Measurements from ENCODE around the gene EXOC3L1. TPM values are rescaled to one million over a fixed set of nuclear protein-coding genes. Genes with fewer than 3 reads are reported as not detected.
A peak's percentile ranks its signal among the peaks of the same experiment; 100 is the strongest.

Gene EXOC3L1
- total RNA-seq, 1 experiment from 2014 or later = 4.0 TPM

DNA sequence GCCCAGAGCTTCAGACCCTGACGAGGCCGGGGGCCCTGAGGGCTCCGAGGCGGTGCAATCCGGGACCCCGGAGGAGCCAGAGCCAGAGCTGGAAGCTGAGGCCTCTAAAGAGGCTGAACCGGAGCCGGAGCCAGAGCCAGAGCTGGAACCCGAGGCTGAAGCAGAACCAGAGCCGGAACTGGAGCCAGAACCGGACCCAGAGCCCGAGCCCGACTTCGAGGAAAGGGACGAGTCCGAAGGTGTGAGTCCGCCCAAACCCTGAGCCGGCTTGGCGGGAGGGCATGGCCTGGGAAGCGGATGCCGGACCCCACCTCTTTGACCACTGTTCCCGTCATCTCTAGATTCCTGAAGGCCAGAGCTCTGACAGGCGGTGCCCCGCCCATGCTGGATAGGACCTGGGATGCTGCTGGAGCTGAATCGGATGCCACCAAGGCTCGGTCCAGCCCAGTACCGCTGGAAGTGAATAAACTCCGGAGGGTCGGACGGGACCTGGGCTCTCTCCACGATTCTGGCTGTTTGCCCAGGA lies 15.2 kb downstream of the EXOC3L1 start (continued):
- TF ChIP-seq, protein P1, sequence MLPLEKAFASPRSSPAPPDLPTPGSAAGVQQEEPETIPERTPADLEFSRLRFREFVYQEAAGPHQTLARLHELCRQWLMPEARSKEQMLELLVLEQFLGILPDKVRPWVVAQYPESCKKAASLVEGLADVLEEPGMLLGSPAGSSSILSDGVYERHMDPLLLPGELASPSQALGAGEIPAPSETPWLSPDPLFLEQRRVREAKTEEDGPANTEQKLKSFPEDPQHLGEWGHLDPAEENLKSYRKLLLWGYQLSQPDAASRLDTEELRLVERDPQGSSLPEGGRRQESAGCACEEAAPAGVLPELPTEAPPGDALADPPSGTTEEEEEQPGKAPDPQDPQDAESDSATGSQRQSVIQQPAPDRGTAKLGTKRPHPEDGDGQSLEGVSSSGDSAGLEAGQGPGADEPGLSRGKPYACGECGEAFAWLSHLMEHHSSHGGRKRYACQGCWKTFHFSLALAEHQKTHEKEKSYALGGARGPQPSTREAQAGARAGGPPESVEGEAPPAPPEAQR (CRISPR knock-in tag; IDR thresholded peaks at IDR 0.05) = no peak
- TF ChIP-seq, protein P2, sequence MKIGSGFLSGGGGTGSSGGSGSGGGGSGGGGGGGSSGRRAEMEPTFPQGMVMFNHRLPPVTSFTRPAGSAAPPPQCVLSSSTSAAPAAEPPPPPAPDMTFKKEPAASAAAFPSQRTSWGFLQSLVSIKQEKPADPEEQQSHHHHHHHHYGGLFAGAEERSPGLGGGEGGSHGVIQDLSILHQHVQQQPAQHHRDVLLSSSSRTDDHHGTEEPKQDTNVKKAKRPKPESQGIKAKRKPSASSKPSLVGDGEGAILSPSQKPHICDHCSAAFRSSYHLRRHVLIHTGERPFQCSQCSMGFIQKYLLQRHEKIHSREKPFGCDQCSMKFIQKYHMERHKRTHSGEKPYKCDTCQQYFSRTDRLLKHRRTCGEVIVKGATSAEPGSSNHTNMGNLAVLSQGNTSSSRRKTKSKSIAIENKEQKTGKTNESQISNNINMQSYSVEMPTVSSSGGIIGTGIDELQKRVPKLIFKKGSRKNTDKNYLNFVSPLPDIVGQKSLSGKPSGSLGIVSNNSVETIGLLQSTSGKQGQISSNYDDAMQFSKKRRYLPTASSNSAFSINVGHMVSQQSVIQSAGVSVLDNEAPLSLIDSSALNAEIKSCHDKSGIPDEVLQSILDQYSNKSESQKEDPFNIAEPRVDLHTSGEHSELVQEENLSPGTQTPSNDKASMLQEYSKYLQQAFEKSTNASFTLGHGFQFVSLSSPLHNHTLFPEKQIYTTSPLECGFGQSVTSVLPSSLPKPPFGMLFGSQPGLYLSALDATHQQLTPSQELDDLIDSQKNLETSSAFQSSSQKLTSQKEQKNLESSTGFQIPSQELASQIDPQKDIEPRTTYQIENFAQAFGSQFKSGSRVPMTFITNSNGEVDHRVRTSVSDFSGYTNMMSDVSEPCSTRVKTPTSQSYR (CRISPR knock-in tag; IDR thresholded peaks at IDR 0.05) = no peak

DNA sequence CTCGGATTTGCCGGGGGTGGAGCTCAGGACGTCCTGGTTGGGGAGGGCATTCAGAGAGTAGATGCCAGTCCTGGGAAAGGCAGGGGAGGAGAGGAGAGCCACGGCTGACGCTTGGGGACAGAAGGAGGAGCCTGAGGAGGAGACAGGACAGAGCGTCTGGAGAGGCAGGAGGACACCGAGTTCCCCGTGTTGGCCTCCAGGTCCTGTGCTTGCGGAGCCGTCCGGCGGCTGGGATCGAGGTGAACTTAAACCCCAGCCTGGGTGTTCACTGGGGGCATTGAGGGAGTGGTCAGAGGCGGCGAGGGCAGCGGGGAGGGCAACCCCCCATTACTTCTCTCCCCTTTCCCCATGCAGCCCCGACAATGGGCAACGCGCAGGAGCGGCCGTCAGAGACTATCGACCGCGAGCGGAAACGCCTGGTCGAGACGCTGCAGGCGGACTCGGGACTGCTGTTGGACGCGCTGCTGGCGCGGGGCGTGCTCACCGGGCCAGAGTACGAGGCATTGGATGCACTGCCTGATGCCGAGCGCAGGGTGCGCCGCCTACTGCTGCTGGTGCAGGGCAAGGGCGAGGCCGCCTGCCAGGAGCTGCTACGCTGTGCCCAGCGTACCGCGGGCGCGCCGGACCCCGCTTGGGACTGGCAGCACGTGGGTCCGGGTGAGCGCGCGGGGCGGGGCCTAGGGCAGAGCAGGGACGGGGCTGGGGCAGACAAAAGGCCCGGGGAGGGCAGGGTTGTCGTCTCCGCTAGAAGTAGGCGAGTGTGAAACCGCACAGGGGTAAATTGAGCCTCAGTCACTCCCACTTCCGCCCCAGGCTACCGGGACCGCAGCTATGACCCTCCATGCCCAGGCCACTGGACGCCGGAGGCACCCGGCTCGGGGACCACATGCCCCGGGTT lies 15.9 kb downstream of the EXOC3L1 start:
- DNase-seq (ENCODE audit: low spot score) = peak; percentile 76
- ChIA-PET POLR2A (interaction anchor here (1.1 to 1.4 kb wide), 3 partner anchors 11 to 53 kb away, joined by 3 to 5 read pairs (median 3); partner anchors contain the start of genes FBXL8, TMEM208 and TRADD), CTCF (interaction anchor here (0.6 to 15.6 kb wide), 10 partner anchors 9 to 156 kb away, joined by 3 to 386 read pairs (median 4); partner anchors contain the start of genes B3GNT9, ELMO3, FBXL8 and FHOD1)
- no peak overlapping the region; the same call in 1 of the 2 replicates for H3K27ac Mint-ChIP-seq
- peaks cover 3% of the 10 kb centered on the region; the same call in 1 of the 2 replicates for H3K36me3 Mint-ChIP-seq
- peaks cover 89% of the 10 kb centered on the region for H3K27me3 Mint-ChIP-seq (ENCODE audit: low read depth)
- ATAC-seq = peak; percentile 19
- no peaks in the 10 kb centered on the region for H3K9me3 Mint-ChIP-seq
- peaks cover 36% of the 10 kb centered on the region for H3K4me1 Mint-ChIP-seq
- peak overlapping the region; percentile 84 for H3K4me3 Mint-ChIP-seq
- TF ChIP-seq, protein P3, sequence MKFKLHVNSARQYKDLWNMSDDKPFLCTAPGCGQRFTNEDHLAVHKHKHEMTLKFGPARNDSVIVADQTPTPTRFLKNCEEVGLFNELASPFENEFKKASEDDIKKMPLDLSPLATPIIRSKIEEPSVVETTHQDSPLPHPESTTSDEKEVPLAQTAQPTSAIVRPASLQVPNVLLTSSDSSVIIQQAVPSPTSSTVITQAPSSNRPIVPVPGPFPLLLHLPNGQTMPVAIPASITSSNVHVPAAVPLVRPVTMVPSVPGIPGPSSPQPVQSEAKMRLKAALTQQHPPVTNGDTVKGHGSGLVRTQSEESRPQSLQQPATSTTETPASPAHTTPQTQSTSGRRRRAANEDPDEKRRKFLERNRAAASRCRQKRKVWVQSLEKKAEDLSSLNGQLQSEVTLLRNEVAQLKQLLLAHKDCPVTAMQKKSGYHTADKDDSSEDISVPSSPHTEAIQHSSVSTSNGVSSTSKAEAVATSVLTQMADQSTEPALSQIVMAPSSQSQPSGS (CRISPR knock-in tag; IDR thresholded peaks at IDR 0.05; ENCODE audit: borderline replicate concordance, low read depth) = no peak
- TF ChIP-seq ZNF121 (CRISPR knock-in tag; IDR thresholded peaks at IDR 0.05) (peak; percentile 99), IRF2 (CRISPR knock-in tag; IDR thresholded peaks at IDR 0.05; ENCODE audit: borderline replicate concordance, low read depth) (0 out of 2 replicates have a peak, but pooled peaks have one; percentile 37), SMAD3 (CRISPR knock-in tag; IDR thresholded peaks at IDR 0.05; ENCODE audit: borderline replicate concordance) (peak; percentile 84; the same call in 1 of the 2 replicates), FOXK1 (CRISPR knock-in tag; IDR thresholded peaks at IDR 0.05) (0 out of 2 replicates have a peak, but pooled peaks have one; percentile 28), ZBTB21 (CRISPR knock-in tag; IDR thresholded peaks at IDR 0.05; ENCODE audit: borderline replicate concordance) (peak; percentile 41; the same call in 1 of the 2 replicates), TP53 (CRISPR knock-in tag; IDR thresholded peaks at IDR 0.05) (0 out of 2 replicates have a peak, but pooled peaks have one; percentile 39), ETV6 (CRISPR knock-in tag; IDR thresholded peaks at IDR 0.05) (peak; percentile 67), GABPB1 (CRISPR knock-in tag; IDR thresholded peaks at IDR 0.05) (peak; percentile 56; the same call in 1 of the 2 replicates), CREM (CRISPR knock-in tag; IDR thresholded peaks at IDR 0.05) (peak; percentile 64; the same call in 1 of the 2 replicates), IRF1 (CRISPR knock-in tag; IDR thresholded peaks at IDR 0.05) (no peak), FOXP1 (CRISPR knock-in tag; IDR thresholded peaks at IDR 0.05; ENCODE audit: borderline replicate concordance) (peak; percentile 77), ATF1 (CRISPR knock-in tag; IDR thresholded peaks at IDR 0.05) (0 out of 2 replicates have a peak, but pooled peaks have one; percentile 58), CREB1 (CRISPR knock-in tag; IDR thresholded peaks at IDR 0.05) (peak; percentile 36; the same call in 1 of the 2 replicates), HMGXB4 (CRISPR knock-in tag; IDR thresholded peaks at IDR 0.05) (peak; percentile 86)
- TF ChIP-seq, protein P4, sequence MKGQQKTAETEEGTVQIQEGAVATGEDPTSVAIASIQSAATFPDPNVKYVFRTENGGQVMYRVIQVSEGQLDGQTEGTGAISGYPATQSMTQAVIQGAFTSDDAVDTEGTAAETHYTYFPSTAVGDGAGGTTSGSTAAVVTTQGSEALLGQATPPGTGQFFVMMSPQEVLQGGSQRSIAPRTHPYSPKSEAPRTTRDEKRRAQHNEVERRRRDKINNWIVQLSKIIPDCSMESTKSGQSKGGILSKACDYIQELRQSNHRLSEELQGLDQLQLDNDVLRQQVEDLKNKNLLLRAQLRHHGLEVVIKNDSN (CRISPR knock-in tag; IDR thresholded peaks at IDR 0.05) = peak; percentile 80
- TF ChIP-seq, protein P5, sequence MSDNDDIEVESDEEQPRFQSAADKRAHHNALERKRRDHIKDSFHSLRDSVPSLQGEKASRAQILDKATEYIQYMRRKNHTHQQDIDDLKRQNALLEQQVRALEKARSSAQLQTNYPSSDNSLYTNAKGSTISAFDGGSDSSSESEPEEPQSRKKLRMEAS (CRISPR knock-in tag; IDR thresholded peaks at IDR 0.05) = peak; percentile 91
- TF ChIP-seq, protein P6, sequence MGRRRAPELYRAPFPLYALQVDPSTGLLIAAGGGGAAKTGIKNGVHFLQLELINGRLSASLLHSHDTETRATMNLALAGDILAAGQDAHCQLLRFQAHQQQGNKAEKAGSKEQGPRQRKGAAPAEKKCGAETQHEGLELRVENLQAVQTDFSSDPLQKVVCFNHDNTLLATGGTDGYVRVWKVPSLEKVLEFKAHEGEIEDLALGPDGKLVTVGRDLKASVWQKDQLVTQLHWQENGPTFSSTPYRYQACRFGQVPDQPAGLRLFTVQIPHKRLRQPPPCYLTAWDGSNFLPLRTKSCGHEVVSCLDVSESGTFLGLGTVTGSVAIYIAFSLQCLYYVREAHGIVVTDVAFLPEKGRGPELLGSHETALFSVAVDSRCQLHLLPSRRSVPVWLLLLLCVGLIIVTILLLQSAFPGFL (CRISPR knock-in tag; IDR thresholded peaks at IDR 0.05; ENCODE audit: borderline replicate concordance) = 0 out of 2 replicates have a peak, but pooled peaks have one; percentile 27
- TF ChIP-seq, protein P7, sequence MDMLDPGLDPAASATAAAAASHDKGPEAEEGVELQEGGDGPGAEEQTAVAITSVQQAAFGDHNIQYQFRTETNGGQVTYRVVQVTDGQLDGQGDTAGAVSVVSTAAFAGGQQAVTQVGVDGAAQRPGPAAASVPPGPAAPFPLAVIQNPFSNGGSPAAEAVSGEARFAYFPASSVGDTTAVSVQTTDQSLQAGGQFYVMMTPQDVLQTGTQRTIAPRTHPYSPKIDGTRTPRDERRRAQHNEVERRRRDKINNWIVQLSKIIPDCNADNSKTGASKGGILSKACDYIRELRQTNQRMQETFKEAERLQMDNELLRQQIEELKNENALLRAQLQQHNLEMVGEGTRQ (CRISPR knock-in tag; IDR thresholded peaks at IDR 0.05) = peak; percentile 74
